IPS DF 4.7 (cell line): ENCODE measurements around the gene DHCR24.

ENCODE experiments used
- DNase-seq: peaks from one replicate; pipeline ENCODE4 v3.0.0-alpha.2; 2013; ENCODE audit warnings: low spot score; ENCODE audit errors: extremely low read depth

The DHCR24 gene

GRCh38 chr1:54803761-54804470, 83.1 kb downstream of the DHCR24 start:
- DNase-seq, result no peak

GRCh38 chr1:54800899-54801759, 85.9 kb downstream of the DHCR24 start, which contains the start of gene TTC22:
Gene TTC22, minus strand, starts transcription at chr1:54801323. Its CDS starts 160 bp downstream, at chr1:54801163.
- no peak for DNase-seq

- no peak for DNase-seq
Measured at GRCh38 chr1:54800041-54800898, 86.7 kb downstream of the DHCR24 start.
